K562 (cell line): Measurements from ENCODE around the gene ARHGAP28. TPM values are rescaled to one million over a fixed set of nuclear protein-coding genes. Genes with fewer than 3 reads are reported as not detected.

ENCODE experiments used
- ATAC-seq: fragments of 200-7000 bp; cut with Tn5 transposase; 3 replicates; pipeline ENCODE4 v1.9.1; 2020; ENCODE audit warnings: moderate library complexity
- BruUV-seq: library from RNA; stranded (reverse); fragments of 400-500 nt; replicated peaks from 2 replicates; lab custom pipeline; 2021; lab: Mats Ljungman, UMichigan
- CTCF ChIA-PET: fragments of 300-600 bp; formaldehyde crosslinking; extraction: SDS; loops from one replicate; lab custom pipeline; 2021; ENCODE audit warnings: low intra/inter-chr PET ratio; lab: Yijun Ruan, JAX
- POLR2A ChIA-PET: fragments of 300-600, 350-650 bp; sonication (Branson Sonifier 250); formaldehyde crosslinking; extraction: SDS; loops from one replicate; lab custom pipeline; 2021; ENCODE audit warnings: antibody characterized with exemption, inconsistent platforms; lab: Yijun Ruan, JAX
- DNase-seq, 4 experiments: peaks; one replicate each; pipeline versions ENCODE4 v3.0.0 to v3.0.0-alpha.2; 2011 to 2018; ENCODE audit warnings: low spot score in 3 of 4, mixed read lengths in 3 of 4; ENCODE audit errors: extremely low read depth in 1 of 4
- FAIRE-seq: peaks from 2 replicates; lab custom pipeline; 2011; peaks lifted over from hg19 to GRCh38; lab: Jason Lieb, UNC
- H2AFZ ChIP-seq: 2 replicates; pipeline ENCODE4 v1.6.0; 2011; ENCODE audit warnings: low read depth, low read length, control low read depth, inconsistent platforms
- H3K27ac ChIP-seq: fragments of 200-600 bp; 3 replicates; pipeline ENCODE4 v1.8.0; 2011; ENCODE audit warnings: low read depth, mild to moderate bottlenecking, control low read depth, inconsistent platforms, low read length, moderate library complexity, mixed read lengths; ENCODE audit errors: extremely low read depth
- H3K27me3 ChIP-seq, 2 experiments: fragments of 300-600 bp in 1 of 2; 2 replicates in 1 of 2; 3 replicates in 1 of 2; pipeline versions ENCODE4 v1.6.0 to v1.8.0; 2011; ENCODE audit warnings: inconsistent platforms in 2 of 2, low read length in 2 of 2, mild to moderate bottlenecking in 1 of 2, mixed read lengths in 1 of 2, moderate library complexity in 1 of 2; ENCODE audit not compliant: control insufficient read depth in 2 of 2, insufficient read depth in 2 of 2
- H3K36me3 ChIP-seq: fragments of 300-600 bp; 3 replicates; pipeline ENCODE4 v1.8.0; 2011; ENCODE audit warnings: mild to moderate bottlenecking, low read length, inconsistent platforms; ENCODE audit not compliant: control insufficient read depth, insufficient read depth
- H3K4me1 ChIP-seq, 2 experiments: fragments of 200-600 bp in 1 of 2; replicated peaks in 1 of 2; 2 replicates in 1 of 2; 3 replicates in 1 of 2; pipeline versions ENCODE4 v1.5.1 to v1.8.0; 2011; ENCODE audit warnings: inconsistent platforms in 2 of 2, low read length in 2 of 2, mild to moderate bottlenecking in 1 of 2, mixed read lengths in 1 of 2, moderate library complexity in 1 of 2; ENCODE audit not compliant: control insufficient read depth in 2 of 2, insufficient read depth in 2 of 2
- H3K4me2 ChIP-seq: 2 replicates; pipeline ENCODE4 v1.6.1; 2011; ENCODE audit warnings: low read length, control low read depth, inconsistent platforms, mixed read lengths; ENCODE audit not compliant: insufficient read depth
- H3K4me3 ChIP-seq: fragments of 200-600 bp; sonication (generic), shearing (Covaris generic); 2 replicates; pipeline ENCODE4 v1.5.1; 2016; ENCODE audit warnings: control low read depth, inconsistent platforms
- H3K79me2 ChIP-seq: fragments of 200-600 bp; 3 replicates; pipeline ENCODE4 v1.8.0; 2011; ENCODE audit warnings: low read length, inconsistent platforms; ENCODE audit not compliant: control insufficient read depth, insufficient read depth
- H3K9ac ChIP-seq, 2 experiments: 2 replicates each; pipeline versions ENCODE4 v1.6.0 to v1.6.1; 2011; ENCODE audit warnings: low read depth in 2 of 2, low read length in 2 of 2, control low read depth in 1 of 2, inconsistent platforms in 1 of 2, mild to moderate bottlenecking in 1 of 2, mixed read lengths in 1 of 2; ENCODE audit not compliant: insufficient read depth in 1 of 2
- H3K9me1 ChIP-seq: one replicate; pipeline ENCODE4 v1.6.0; 2011; ENCODE audit warnings: inconsistent platforms, mild to moderate bottlenecking, low read length, moderate library complexity; ENCODE audit not compliant: control insufficient read depth, insufficient read depth
- H3K9me3 ChIP-seq: replicated peaks from 2 replicates; pipeline ENCODE4 v1.5.1; 2011; ENCODE audit warnings: low read depth, low read length, inconsistent platforms; ENCODE audit not compliant: control insufficient read depth, insufficient read depth
- H4K20me1 ChIP-seq: replicated peaks from 2 replicates; pipeline ENCODE4 v1.6.1; 2011; ENCODE audit warnings: low read length, inconsistent platforms, mixed read lengths; ENCODE audit not compliant: control insufficient read depth, insufficient read depth
- TRIM24 ChIP-seq, 2 experiments: fragments of 450-650 bp; IDR thresholded peaks; 2 replicates each; pipeline ENCODE4 v1.6.1; 2016
- ZEB2 ChIP-seq: fragments of 450-650 bp; IDR thresholded peaks from 2 replicates; pipeline ENCODE4 v1.6.1; 2016
- WGBS: fragments of 100-300 bp; shearing (Covaris generic); methylation state at CpG from one replicate; pipeline ENCODE4 v1.1.6; 2016; ENCODE audit warnings: low coverage, mixed read lengths; ENCODE audit not compliant: insufficient coverage; ENCODE audit errors: missing lambda C conversion rate; 5-methylcytosine and 5-hydroxymethylcytosine counted together
- in situ Hi-C: fragments of 300-500 bp; cut with MboI; formaldehyde crosslinking; loops from 4 replicates; pipeline ENCODE4 v1.15.0; 2018; ENCODE audit warnings: inconsistent platforms, mixed read lengths
- intact Hi-C: fragments of 100-400 bp; cut with micrococcal nuclease; formaldehyde crosslinking; loops from 2 replicates; pipeline ENCODE4 v1.14.2; 2022
- polyA plus RNA-seq, 8 experiments: library from polyadenylated mRNA; depleted of rRNA in 4 of 8; stranded (reverse) in 5 of 8; unstranded in 3 of 8; fragments of >200 nt; fragmentation: Nextera tagmentation in 2 of 8; fragmentation: Illumina TruSeq in 1 of 8; extraction: Ambion mirVana in 2 of 8; extraction: Trizol in 1 of 8; gene quantifications; 2 replicates each; pipeline versions ENCODE4 v1.2.1 to v1.2.3, GENCODE V29; 2011 to 2014; ENCODE audit warnings: inconsistent platforms in 1 of 8, missing spikeins in 1 of 8
- total RNA-seq, 7 experiments: library from RNA; depleted of rRNA in 6 of 7; stranded (reverse); fragments of >200 nt in 6 of 7; fragmentation: Illumina TruSeq in 2 of 7; extraction: Trizol in 2 of 7; gene quantifications; 2 replicates each; pipeline versions ENCODE4 v1.2.1 to v1.2.3, GENCODE V29; 2011 to 2021; ENCODE audit warnings: low replicate concordance in 1 of 7
- TF ChIP-seq, protein P1 (sequence below): fragments of 250-450 bp; sonication (Bioruptor Pico); IDR thresholded peaks from 2 replicates; pipeline ENCODE4 v1.5.0; 2022; ENCODE audit warnings: mild to moderate bottlenecking
- TF ChIP-seq, protein P2 (sequence below): IDR thresholded peaks from 2 replicates; pipeline ENCODE4 v1.6.1; 2016; ENCODE audit warnings: missing genetic modification characterization, missing compliant biosample characterization

Gene ARHGAP28
- total and polyA plus RNA-seq, 9 of the 15 experiments (the other 6 are each of a cell fraction or from before 2014, with no cell fraction given) = 0.93 to 5.9 (median 5.0) TPM

DNA sequence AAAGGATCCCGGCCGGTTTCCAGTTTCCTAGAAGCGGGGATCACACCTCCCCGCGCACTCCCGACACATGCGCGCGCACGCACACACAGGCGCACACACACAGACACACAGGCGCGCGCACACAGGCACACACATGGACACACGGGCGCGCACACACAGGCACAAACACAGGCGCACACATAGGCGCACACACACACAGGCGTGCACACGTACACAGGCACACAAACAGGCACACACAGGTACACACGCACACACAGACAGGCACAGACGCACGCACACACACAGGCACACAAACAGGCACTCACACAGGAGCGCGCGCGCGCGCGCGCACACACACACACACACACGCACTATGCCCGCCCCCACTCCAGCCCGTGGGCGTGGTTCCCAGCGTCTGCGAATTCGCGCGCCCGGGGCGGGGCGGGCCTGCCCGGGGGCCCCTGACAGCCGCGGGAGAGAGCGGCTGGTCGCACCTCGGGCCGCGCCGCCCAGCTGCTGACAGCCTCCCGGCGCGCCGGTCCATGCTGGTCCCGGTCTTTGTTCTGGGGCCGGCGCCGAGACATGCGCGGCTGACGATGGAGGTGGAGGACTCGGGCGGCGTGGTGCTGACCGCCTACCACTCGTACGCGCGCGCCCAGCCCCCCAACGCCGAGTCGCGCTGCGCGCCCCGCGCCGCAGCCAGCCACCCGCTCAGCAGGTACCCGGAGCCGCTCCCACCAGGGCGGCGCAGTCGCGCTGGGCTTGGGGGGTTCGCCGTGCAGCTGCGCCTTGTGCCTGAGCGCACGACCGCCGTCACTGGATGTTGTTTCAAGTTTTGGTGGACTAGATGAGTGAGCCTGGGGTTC, at the start of gene ARHGAP28 (continued):
- TF ChIP-seq, protein P1, sequence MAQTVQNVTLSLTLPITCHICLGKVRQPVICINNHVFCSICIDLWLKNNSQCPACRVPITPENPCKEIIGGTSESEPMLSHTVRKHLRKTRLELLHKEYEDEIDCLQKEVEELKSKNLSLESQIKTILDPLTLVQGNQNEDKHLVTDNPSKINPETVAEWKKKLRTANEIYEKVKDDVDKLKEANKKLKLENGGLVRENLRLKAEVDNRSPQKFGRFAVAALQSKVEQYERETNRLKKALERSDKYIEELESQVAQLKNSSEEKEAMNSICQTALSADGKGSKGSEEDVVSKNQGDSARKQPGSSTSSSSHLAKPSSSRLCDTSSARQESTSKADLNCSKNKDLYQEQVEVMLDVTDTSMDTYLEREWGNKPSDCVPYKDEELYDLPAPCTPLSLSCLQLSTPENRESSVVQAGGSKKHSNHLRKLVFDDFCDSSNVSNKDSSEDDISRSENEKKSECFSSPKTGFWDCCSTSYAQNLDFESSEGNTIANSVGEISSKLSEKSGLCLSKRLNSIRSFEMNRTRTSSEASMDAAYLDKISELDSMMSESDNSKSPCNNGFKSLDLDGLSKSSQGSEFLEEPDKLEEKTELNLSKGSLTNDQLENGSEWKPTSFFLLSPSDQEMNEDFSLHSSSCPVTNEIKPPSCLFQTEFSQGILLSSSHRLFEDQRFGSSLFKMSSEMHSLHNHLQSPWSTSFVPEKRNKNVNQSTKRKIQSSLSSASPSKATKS (CRISPR knock-in tag) = no peak
- no peak for TF ChIP-seq ZEB2

DNA sequence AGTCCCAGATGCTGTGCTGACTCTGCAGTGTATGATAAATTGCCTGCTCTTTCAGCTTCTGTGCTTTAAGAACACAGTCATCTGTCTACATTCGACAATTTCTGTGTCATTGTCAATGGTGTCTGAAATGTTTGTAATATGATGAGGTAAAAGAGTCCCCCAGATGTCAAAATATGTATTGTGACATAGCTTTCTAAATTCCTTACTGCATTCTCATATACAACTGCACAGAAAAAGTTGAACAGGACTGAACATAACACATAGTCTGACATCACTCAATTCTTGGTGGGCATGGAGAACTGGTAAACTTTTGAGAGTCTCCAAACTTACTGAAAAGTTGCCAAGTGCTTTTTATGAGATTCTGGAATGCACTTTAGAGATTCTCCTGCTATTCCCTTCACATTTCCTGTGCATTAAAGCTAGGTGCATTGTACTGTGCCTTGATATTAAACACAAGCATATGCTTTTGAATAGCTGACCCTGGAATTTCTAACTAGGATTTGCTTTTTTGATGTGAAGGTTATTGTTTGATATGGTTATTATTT, 48.1 kb upstream of the ARHGAP28 start:
- DNase-seq = no peak
- no peak overlapping the region for H3K4me2 ChIP-seq
- WGBS = 36% methylated on average over 1 of the region's 1 CpG
- H3K9me3 ChIP-seq = peaks cover 4% of the 10 kb centered on the region
- H3K9me1 ChIP-seq = no peaks in the 10 kb centered on the region
- in situ Hi-C loops = no loop called here
- no peak overlapping the region; the same call in 1 of the 2 replicates for H2AFZ ChIP-seq
- BruUV-seq = no TSS peak
- intact Hi-C loops = loop anchor here (10.0 kb wide), 1 partner anchor 1387 kb away; the partner anchor contains the start of gene ZBTB14
- H3K36me3 ChIP-seq = no peaks in the 10 kb centered on the region
- H3K9ac ChIP-seq = no peak overlapping the region
- peaks cover 15% of the 10 kb centered on the region for H3K79me2 ChIP-seq
- peak; percentile 23 for FAIRE-seq
- ChIA-PET CTCF (no interaction called here), POLR2A (interaction anchor here (0.9 to 1.8 kb wide), 3 partner anchors 9 to 55 kb away, joined by 3 to 9 read pairs (median 3); no protein-coding TSS in a partner anchor)
- H3K4me1 ChIP-seq = peaks cover 10 to 43% of the 10 kb centered on the region in 2 experiments; a peak in 3 of 5 replicates
- ATAC-seq = no peak
- H3K4me3 ChIP-seq = no peak overlapping the region
- H3K27me3 ChIP-seq = no peaks in the 10 kb centered on the region
- H4K20me1 ChIP-seq = no peaks in the 10 kb centered on the region
- no peak overlapping the region; the same call in 2 of the 3 replicates for H3K27ac ChIP-seq
- no peak for TF ChIP-seq TRIM24 (IDR thresholded peaks at IDR 0.05)
- TF ChIP-seq, protein P2, sequence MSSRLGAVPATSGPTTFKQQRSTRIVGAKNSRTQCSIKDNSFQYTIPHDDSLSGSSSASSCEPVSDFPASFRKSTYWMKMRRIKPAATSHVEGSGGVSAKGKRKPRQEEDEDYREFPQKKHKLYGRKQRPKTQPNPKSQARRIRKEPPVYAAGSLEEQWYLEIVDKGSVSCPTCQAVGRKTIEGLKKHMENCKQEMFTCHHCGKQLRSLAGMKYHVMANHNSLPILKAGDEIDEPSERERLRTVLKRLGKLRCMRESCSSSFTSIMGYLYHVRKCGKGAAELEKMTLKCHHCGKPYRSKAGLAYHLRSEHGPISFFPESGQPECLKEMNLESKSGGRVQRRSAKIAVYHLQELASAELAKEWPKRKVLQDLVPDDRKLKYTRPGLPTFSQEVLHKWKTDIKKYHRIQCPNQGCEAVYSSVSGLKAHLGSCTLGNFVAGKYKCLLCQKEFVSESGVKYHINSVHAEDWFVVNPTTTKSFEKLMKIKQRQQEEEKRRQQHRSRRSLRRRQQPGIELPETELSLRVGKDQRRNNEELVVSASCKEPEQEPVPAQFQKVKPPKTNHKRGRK (tag) = 0 out of 2 replicates have a peak, but pooled peaks have one; percentile 11
